Colon (tissue), 2 donors: ENCODE results near the gene CNGA3.

Experiments used
- FAIRE-seq: peaks from 2 replicates; lab custom pipeline; 2012; peaks lifted over from hg19 to GRCh38; lab: Jason Lieb, UNC
- donor health status: control.
- donor health status: control.

The CNGA3 gene

DNA sequence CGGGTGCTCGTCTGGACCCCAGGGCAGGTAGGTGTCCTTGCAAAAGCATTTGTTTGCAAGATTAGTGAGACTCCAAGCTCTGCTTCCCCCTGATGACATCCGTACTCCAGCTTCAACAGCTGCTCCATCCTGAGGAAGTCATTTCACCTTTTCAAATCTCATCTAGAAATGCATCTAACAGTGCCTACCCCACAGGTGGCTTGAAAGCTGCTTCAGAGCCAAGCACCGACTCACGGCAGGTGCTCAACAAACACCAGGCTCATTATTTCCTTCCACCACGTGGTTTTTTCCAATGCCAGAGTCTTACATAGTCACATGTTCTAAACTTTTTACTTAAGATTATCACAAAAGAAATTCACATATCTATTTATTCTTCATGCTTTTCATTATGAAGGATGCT, 31.9 kb downstream of the CNGA3 start:
- no peak for FAIRE-seq

GRCh38 chr2:98378901-98379300, 32.6 kb downstream of the CNGA3 start:
- no peak for FAIRE-seq

DNA sequence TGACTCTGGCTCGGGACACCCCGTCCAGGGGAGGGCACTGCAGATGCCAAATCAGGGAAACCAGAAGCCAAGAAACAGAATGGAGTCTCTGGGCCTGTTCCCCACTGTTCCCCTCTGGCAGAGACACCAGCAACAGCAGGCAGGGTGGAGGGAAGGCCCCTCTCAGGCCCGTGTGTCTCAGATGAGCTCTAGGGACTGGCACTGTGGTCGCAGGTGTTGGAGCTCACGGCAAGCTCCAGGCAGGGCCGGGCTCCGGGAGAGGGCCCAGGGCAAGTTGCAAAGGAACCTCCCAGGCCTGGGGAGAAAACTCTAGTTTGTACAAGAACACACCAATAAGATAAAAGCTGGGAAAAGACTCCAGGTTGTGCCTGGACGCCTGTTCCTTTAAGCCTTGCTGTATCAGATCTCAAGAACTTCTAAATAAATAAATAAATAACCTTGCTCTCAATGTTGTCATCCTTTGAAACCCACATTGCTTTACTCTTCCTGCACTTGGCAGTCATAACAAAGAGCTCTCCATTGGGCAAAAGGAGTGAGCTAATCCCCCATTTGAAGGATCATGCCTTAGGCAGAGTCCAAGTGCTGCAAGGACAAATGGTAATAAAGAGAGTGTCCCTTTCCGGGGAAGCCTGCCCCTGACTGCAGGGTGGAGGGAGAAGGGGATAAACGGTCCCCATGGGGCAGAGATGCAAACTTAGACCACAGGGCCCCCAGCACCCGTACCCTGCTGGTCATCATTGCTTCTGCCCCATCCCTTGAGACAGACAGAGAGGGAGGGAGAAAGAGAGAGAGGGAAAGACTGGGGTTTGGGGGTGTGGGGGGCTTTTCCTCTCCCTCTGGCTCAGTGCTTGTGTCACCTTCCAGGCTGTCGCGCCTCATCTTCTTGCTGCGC, 33.3 kb downstream of the CNGA3 start:
- FAIRE-seq, result no peak

- no peak for FAIRE-seq
Measured at GRCh38 chr2:98380203-98380535, 33.9 kb downstream of the CNGA3 start.

DNA sequence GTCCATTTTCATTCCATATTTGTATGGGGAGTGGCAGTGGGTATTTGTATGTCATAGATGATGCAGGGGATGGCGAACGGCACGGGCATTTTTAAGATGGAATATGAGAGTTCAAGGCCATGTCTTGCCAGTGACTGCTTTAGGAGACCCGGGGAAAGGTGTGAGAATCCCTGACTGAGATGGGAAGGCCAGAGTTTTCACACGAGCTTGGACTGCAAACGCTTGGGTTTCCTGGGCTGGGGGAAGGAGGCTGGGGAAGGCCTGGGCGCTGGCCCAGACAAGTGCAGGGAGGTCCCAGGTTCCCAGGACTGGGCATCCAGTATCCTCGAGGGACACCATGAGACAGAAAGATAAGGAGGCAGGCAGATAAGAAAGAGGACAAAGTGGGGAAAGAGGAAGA, 35.2 kb downstream of the CNGA3 start:
- FAIRE-seq, result no peak

DNA sequence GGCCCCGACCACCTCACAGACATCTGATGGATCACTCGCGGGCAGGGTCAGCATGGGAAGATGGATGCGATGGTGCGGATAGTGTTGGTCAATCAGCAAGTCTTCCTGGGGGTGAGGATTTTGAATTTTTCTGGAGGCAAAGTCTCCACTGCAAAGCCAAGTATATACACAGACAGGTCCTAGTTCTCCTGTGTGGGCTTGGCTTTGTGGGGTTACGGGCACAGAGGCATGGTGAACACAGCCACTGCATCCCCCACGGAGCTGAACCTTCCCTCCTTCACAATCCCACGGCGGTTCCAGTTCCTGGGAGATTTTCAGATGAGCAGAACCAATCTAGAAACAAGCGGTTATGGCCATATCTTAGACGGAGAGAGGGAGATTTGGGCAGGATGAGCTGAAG, 35.8 kb downstream of the CNGA3 start:
- no peak for FAIRE-seq

DNA sequence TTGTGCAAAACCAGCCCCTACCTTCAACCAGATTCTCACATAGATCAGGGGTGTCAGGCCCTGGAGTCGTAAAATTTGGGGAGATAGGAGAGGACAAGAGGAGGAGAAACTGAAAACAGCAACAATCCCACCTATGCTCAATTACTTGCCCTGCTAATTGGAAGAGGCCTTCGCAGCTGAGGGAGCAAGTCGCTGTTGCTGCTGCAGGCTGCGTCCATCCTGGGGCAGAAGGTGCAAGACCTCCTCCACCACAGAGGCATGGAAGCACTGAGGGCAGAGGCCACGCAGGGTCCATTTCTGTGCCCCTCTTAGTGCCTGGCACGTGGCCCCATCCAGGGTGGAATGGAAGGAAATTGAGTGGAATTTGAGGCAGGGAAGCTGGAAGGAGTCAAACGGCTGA, 36.5 kb downstream of the CNGA3 start:
- no peak for FAIRE-seq

DNA sequence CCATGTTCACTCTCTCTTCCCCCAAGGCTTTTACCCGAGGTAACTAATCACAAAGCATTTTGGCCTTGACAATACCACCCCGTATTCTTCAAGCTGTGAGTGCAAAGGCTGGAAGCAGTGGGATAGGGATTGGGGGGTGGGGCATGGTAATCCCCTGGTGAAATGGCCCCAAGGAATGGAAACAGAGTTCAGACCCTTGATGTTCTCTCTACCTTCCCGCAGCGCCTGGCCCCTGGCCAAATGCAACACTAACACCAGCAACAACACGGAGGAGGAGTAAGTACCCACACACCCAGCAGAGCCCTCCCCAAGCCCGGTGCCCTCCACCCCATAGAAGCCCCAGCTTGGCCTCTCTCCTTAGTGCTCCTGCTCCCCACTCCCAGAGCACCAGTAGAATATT, 36.9 kb downstream of the CNGA3 start:
- no peak for FAIRE-seq

- no peak for FAIRE-seq
Measured at GRCh38 chr2:98385050-98385699, 38.9 kb downstream of the CNGA3 start.

DNA sequence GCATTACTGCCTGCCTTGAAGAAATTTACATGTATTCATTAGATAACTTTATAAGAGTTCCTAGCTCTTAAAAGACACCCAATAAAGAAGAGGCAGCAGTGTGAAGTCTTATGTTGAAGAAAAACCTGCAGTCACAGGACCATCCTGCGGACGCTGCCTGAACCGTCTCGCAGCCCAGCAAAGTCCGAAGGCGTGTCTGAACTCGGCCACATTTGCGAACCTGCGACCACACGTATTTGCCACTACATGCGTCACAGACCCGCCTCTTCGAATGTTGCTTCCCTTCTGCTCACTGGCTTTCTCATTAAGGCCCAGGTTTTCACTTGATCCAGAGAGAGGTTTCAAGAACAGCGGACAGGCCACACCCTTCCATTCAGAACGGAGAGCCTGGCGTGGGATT, 41.2 kb downstream of the CNGA3 start:
- no peak for FAIRE-seq

- FAIRE-seq, result no peak
Measured at GRCh38 chr2:98388081-98388480, 41.8 kb downstream of the CNGA3 start.

DNA sequence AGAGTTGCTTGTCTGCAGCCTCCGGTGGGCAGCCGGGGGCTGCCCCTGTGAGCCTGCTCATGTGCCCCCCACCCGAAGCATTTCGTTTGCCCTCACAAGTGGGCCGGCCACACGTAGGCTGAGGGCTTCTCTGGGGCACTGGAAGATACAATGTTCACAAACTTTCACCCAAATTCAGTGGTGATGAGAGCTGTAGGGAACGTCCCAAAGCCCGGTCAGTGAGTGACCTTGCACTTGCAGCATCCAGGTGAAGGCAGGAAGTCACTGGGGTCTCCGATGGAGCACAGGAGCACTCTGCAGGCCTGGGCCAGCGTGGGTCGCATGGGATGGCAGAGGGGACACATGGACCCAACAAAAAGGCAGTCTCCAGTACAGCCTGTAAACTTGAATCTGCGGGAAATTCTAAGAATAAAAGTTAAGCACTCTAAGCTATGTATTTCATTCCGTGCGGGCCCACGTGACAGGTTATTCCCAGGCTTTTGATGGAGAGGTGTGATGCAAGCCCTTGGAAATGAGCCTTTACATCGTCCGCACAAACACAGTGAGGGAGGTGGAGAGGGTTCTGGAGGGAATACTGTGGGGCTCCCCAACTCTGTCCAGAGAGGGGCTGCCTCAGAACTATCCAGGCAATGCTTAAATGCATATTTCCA, 42.5 kb downstream of the CNGA3 start:
- FAIRE-seq, result no peak

- FAIRE-seq, result no peak
Measured at GRCh38 chr2:98389251-98389605, 43.0 kb downstream of the CNGA3 start.

GRCh38 chr2:98390571-98391476, 44.6 kb downstream of the CNGA3 start:
- no peak for FAIRE-seq

DNA sequence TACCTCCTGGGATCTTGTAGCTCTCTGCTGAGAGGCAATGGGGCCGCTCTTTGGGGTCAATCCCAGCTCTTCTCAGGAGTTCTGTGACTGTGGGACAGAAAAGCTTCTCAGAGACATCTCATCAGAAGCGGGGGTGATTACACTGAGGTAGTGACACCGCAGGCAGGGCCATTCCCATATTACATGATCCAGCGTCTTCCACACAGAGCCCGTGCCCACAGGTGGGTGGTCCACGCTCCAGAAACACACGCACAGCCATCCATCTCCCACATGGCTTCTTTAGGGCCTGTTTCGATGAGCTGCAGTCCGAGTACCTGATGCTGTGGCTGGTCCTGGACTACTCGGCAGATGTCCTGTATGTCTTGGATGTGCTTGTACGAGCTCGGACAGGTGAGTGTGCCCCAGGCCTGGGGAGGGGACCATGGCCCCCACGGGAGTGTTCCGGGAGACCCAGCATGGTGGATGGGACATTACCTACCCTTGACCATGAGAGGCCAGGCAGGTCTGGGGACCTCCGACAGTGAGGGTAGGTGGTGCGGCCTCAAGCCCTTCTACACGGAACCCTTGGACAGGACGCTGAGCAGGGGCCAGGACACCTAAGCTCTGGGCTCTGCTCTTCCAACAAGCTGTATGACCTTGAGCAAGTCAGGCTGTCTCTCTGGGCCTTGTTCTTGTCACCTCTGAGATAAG, 45.5 kb downstream of the CNGA3 start:
- FAIRE-seq, result no peak

DNA sequence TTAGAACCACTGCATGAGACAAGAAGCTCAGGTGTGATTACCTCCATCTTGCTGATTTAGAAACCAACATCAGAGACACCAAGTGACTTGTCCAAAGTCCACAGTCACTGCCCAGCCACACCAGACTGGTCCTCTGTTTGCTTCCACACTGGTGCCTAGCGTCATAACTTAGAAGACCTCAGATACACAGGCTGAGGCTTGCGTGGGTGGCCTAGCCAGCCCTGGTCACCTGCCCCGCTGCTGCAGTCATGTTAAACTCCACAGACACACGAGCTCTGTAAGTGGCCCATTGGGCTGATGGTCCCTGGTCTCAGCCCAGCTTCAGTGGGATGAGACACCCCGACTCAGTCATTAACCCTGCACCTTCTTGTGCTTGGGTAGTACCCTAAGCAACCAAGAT, 47.1 kb downstream of the CNGA3 start:
- FAIRE-seq, result no peak

- no peak for FAIRE-seq
Measured at GRCh38 chr2:98394595-98395153, 48.4 kb downstream of the CNGA3 start.

GRCh38 chr2:98395977-98396376, 49.7 kb downstream of the CNGA3 start:
- no peak for FAIRE-seq

GRCh38 chr2:98396745-98397355, 50.6 kb downstream of the CNGA3 start:
- no peak for FAIRE-seq

GRCh38 chr2:98399140-98399539, 52.9 kb downstream of the CNGA3 start:
- FAIRE-seq, result no peak

GRCh38 chr2:98403878-98404277, 57.6 kb downstream of the CNGA3 start:
- no peak for FAIRE-seq
